22Rv1 (cell line): ENCODE measurements around the gene SEZ6L.

ENCODE experiments used
- ZFX ChIP-seq: fragments of 450-650 bp; IDR thresholded peaks from 2 replicates; pipeline ENCODE4 v1.6.1; 2017; ENCODE audit warnings: antibody characterized with exemption, borderline replicate concordance
- TF ChIP-seq, protein P1 (sequence below): fragments of 450-650 bp; IDR thresholded peaks from 2 replicates; pipeline ENCODE4 v1.5.1; 2017; ENCODE audit warnings: mild to moderate bottlenecking

DNA sequence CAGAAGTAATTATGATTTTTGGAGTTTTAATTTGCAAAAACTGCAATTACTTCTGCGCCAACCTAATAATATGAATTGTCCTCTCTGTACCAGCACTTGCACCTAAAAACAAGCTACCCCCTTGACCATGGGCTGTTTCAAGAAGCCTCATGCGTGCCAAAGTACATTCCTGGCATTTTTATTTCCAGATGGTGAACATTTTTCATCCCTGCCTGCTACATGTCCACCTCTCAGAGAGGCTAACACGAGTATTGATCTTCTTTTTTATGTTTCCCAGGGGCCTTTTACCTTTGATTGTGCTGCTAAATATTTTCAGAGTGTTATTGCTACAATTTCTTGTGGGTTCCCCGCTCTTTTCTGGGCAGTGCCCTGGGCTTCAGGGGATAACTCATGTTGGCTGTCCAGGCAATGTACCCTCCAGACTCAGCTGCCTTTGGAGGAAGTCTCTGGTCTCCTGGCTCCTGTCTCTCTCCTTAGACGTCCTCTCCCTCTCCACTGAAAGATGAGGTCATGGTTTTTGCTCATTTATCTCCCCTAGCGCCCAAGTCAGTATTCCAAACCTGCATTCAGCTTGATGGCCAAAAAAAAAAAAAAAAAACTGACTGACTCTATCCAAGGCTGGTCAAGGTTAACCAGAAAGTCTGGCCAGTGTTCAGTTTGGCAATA, 173.6 kb downstream of the SEZ6L start:
- TF ChIP-seq, protein P1, sequence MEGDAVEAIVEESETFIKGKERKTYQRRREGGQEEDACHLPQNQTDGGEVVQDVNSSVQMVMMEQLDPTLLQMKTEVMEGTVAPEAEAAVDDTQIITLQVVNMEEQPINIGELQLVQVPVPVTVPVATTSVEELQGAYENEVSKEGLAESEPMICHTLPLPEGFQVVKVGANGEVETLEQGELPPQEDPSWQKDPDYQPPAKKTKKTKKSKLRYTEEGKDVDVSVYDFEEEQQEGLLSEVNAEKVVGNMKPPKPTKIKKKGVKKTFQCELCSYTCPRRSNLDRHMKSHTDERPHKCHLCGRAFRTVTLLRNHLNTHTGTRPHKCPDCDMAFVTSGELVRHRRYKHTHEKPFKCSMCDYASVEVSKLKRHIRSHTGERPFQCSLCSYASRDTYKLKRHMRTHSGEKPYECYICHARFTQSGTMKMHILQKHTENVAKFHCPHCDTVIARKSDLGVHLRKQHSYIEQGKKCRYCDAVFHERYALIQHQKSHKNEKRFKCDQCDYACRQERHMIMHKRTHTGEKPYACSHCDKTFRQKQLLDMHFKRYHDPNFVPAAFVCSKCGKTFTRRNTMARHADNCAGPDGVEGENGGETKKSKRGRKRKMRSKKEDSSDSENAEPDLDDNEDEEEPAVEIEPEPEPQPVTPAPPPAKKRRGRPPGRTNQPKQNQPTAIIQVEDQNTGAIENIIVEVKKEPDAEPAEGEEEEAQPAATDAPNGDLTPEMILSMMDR, result no peak
- no peak for TF ChIP-seq ZFX
